ENCODE measurements around the gene FBXW12. TPM values are rescaled to one million over a fixed set of nuclear protein-coding genes. Genes with fewer than 3 reads are reported as not detected.

FBXW12 gene
- total and polyA plus RNA-seq, 9 donors: 0.22 to 0.46 (median 0.33) TPM; not detected in 4

DNA sequence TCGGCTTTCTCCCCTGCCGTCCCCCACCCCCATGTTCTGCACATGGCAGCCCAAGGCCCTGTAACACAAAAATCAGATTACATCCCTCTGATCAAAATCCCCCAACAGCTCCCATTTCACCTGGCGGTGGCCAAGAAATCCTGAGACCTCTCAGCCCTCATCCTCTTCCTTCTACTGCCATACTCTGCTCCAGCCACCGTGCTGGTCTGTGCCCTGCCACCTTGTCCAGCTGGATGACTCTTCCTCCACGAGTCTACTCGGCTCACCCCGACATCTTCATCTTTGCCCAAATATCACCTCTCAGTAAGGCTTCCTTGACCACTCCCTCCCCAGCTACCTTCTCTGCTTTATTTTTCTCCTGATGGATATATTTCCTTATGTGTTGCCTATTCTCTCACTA, 64.8 kb downstream of the FBXW12 start:
- no peak overlapping the region for H3K4me3 ChIP-seq
- WGBS, 3 donors: 80 to 81% (median 80%) methylated on average over 7 of the region's 7 CpGs
- H3K36me3 ChIP-seq: no peaks in the 10 kb centered on the region
- no peaks in the 10 kb centered on the region for H3K27me3 ChIP-seq
- H3K4me1 ChIP-seq (ENCODE audit: insufficient read depth): peaks cover 14% of the 10 kb centered on the region
- intact Hi-C loops (cut with DNase I): loop anchor here (2.0 to 10.0 kb wide), 6 partner anchors 35 to 242 kb away; no protein-coding TSS in a partner anchor
- no peaks in the 10 kb centered on the region for H3K9me3 ChIP-seq
- TF ChIP-seq, protein P1, sequence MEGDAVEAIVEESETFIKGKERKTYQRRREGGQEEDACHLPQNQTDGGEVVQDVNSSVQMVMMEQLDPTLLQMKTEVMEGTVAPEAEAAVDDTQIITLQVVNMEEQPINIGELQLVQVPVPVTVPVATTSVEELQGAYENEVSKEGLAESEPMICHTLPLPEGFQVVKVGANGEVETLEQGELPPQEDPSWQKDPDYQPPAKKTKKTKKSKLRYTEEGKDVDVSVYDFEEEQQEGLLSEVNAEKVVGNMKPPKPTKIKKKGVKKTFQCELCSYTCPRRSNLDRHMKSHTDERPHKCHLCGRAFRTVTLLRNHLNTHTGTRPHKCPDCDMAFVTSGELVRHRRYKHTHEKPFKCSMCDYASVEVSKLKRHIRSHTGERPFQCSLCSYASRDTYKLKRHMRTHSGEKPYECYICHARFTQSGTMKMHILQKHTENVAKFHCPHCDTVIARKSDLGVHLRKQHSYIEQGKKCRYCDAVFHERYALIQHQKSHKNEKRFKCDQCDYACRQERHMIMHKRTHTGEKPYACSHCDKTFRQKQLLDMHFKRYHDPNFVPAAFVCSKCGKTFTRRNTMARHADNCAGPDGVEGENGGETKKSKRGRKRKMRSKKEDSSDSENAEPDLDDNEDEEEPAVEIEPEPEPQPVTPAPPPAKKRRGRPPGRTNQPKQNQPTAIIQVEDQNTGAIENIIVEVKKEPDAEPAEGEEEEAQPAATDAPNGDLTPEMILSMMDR (IDR thresholded peaks at IDR 0.05): no peak
- TF ChIP-seq EP300 (IDR thresholded peaks at IDR 0.05) (no peak), POLR2A (IDR thresholded peaks at IDR 0.05) (no peak)
- peak in 1 of 5 donors; percentile 12 for DNase-seq
- no peak overlapping the region for H3K27ac ChIP-seq

DNA sequence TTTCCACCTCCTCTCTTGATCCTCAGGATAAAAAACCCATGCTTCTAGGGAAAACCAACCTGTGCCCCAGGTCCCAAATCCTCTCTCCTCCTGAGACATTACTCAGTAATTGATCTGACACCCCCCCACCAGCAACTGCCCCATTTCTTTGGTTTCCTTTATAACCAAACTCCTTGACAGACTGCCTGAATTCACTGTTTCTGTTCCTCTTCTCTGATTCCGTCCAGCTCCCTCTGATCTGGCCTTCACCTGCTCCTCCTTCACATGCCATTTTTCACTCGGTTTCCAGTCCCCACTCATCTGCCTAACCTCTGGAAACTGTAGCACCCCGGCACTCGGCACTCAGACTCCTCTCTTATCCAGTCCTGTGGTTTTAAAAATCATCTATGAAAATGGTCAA, 65.8 kb downstream of the FBXW12 start:
- Histone ChIP-seq H3K27me3 (no peaks in the 10 kb centered on the region), H3K9me3 (no peaks in the 10 kb centered on the region), H3K4me1 (ENCODE audit: insufficient read depth) (peaks cover 14% of the 10 kb centered on the region), H3K36me3 (no peaks in the 10 kb centered on the region), H3K27ac (no peak overlapping the region), H3K4me3 (no peak overlapping the region)
- 63 to 84% (median 75%) methylated on average over 4 of the region's 4 CpGs for WGBS, 3 donors
- intact Hi-C loops (cut with DNase I): loop anchor here (2.0 to 10.0 kb wide), 6 partner anchors 36 to 243 kb away; no protein-coding TSS in a partner anchor
- TF ChIP-seq, protein P1 (IDR thresholded peaks at IDR 0.05): no peak
- TF ChIP-seq EP300 (IDR thresholded peaks at IDR 0.05) (no peak), POLR2A (IDR thresholded peaks at IDR 0.05) (no peak)
- no peak for DNase-seq

DNA sequence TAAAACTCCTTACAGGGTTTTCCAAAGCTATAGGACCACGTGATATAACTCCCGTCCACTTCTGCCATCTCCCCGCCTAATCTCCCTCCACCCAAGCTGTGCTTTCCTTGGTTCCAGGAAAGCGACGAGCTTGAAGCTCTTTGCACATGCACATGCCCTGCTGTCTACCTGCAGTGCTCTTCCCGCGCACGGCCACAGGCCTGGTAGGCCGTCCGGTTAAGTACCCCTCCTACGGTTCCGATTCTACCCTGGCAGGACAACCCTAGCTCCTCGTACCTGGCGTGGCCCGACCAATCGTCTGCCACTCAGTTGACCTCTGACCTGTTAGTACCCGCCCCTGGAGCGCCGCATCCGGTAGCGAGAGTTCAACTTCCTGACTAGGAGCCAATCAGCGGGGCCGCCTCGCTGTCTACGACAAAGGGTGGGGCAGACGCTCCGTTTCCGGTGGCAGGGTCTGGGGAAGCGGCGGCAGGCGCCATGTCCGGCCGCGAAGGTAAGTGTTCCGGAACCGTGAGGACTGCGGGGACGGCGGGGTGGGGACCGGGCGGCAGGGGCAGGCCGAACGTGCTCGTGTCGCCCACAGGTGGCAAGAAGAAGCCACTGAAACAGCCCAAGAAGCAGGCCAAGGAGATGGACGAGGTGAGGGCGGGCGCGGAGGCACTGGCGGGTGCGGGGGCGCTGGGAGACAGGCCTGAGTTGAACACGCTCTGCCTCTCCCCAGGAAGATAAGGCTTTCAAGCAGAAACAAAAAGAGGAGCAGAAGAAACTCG, 68.0 kb downstream of the FBXW12 start, which contains the start of the genes CCDC51 and TMA7:
Gene CCDC51 (minus strand): TSS at position 300 of the 770 bp plus-strand sequence. CDS start 4,991 bp downstream, outside the sequence.
Gene TMA7 (plus strand): TSS at position 438 of the 770 bp plus-strand sequence. CDS start 40 bp downstream, at position 478.
- intact Hi-C loops (cut with DNase I): loop anchor here in 3 of 4 donors (5.0 to 10.0 kb wide), 5 partner anchors 38 to 245 kb away; no protein-coding TSS in a partner anchor
- Histone ChIP-seq H3K27ac (peak within 1 kb of the TSS; percentile 44 to 78), H3K4me1 (ENCODE audit: insufficient read depth) (no peaks in the 10 kb centered on the region), H3K4me3 (peak within 1 kb of the TSS; percentile 79), H3K27me3 (no peaks in the 10 kb centered on the region), H3K36me3 (no peaks in the 10 kb centered on the region), H3K9me3 (no peaks in the 10 kb centered on the region)
- TF ChIP-seq EP300 (IDR thresholded peaks at IDR 0.05) (no peak), POLR2A (IDR thresholded peaks at IDR 0.05) (peak; percentile 98)
- TF ChIP-seq, protein P1 (IDR thresholded peaks at IDR 0.05): peak in 1 of 3 donors; percentile 13
- 0 to 1% (median 0%) methylated on average over 54 of the region's 54 CpGs for WGBS, 3 donors
- DNase-seq: peak; percentile 97 to 99 (median 98)

DNA sequence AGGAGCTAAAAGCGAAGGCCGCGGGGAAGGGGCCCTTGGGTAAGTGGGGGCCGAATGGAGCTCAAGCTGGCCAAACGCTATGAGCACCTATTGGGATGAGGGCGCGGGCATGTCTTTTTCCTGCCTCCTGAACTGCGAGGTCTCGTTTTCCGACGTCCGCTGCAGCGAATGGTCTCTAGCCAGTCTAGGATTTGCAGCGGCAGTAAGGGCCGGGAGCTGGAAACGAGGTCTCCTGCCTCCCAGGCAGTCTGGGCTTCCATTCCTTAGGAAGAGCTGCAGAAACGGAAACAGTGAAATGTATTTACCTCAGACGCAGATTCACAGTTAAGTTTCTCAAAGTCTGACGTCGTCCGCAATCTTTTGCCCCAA, 68.6 kb downstream of the FBXW12 start:
- DNase-seq: no peak
- no peaks in the 10 kb centered on the region for H3K4me1 ChIP-seq (ENCODE audit: insufficient read depth)
- H3K27ac ChIP-seq: peak overlapping the region; percentile 44 to 78
- H3K36me3 ChIP-seq: no peaks in the 10 kb centered on the region
- TF ChIP-seq EP300 (IDR thresholded peaks at IDR 0.05) (no peak), POLR2A (IDR thresholded peaks at IDR 0.05) (no peak)
- TF ChIP-seq, protein P1 (IDR thresholded peaks at IDR 0.05): no peak
- H3K27me3 ChIP-seq: no peaks in the 10 kb centered on the region
- 1% methylated on average over 21 of the region's 21 CpGs for WGBS, 3 donors
- H3K9me3 ChIP-seq: no peaks in the 10 kb centered on the region
- intact Hi-C loops (cut with DNase I): no loop called here
- peak overlapping the region; percentile 79 for H3K4me3 ChIP-seq

All from ovary (tissue), 9 donors.